Cortex of kidney (tissue), 1 donor: ENCODE results near the gene EGFLAM.
"Not testable (repeated sequence)": the region's sequence is repeated elsewhere in the genome, so short reads cannot be mapped to it uniquely, and the experiment has no call there.

Source experiments
- DNase-seq: peaks from one replicate; lab custom pipeline; 2025; lab: John Stamatoyannopoulos, UW

Gene EGFLAM

GRCh38 chr5:38376404-38376803, 118.0 kb downstream of the EGFLAM start:
- no peak for DNase-seq

GRCh38 chr5:38378579-38378978, 120.2 kb downstream of the EGFLAM start:
- DNase-seq = no peak

GRCh38 chr5:38379350-38379937, 121.1 kb downstream of the EGFLAM start:
- DNase-seq = no peak

- no peak for DNase-seq
Observed at GRCh38 chr5:38380537-38380936, 122.2 kb downstream of the EGFLAM start.

GRCh38 chr5:38381361-38381760, 123.0 kb downstream of the EGFLAM start:
- no peak for DNase-seq

GRCh38 chr5:38382898-38383297, 124.5 kb downstream of the EGFLAM start:
- DNase-seq = no peak

GRCh38 chr5:38383701-38384100, 125.3 kb downstream of the EGFLAM start:
- no peak for DNase-seq

GRCh38 chr5:38384396-38384795, 126.0 kb downstream of the EGFLAM start:
- DNase-seq = no peak

- no peak for DNase-seq
Observed at GRCh38 chr5:38387161-38387560, 128.8 kb downstream of the EGFLAM start.

GRCh38 chr5:38393636-38394035, 135.3 kb downstream of the EGFLAM start:
- no peak for DNase-seq

- no peak for DNase-seq
Observed at GRCh38 chr5:38396766-38397165, 138.4 kb downstream of the EGFLAM start.

GRCh38 chr5:38400365-38400764, 142.0 kb downstream of the EGFLAM start:
- DNase-seq = no peak

GRCh38 chr5:38401145-38401544, 142.8 kb downstream of the EGFLAM start:
- DNase-seq = no peak

GRCh38 chr5:38403406-38403805, 145.0 kb downstream of the EGFLAM start:
- no peak for DNase-seq

- DNase-seq = no peak
Observed at GRCh38 chr5:38403877-38404635, 145.7 kb downstream of the EGFLAM start.

- DNase-seq = no peak
Observed at GRCh38 chr5:38404667-38405276, 146.4 kb downstream of the EGFLAM start.

GRCh38 chr5:38408446-38409198, 150.3 kb downstream of the EGFLAM start:
- no peak for DNase-seq

GRCh38 chr5:38410304-38410990, 152.1 kb downstream of the EGFLAM start:
- no peak for DNase-seq

GRCh38 chr5:38413696-38414095, 155.3 kb downstream of the EGFLAM start:
- no peak for DNase-seq

GRCh38 chr5:38414348-38414747, 156.0 kb downstream of the EGFLAM start:
- no peak for DNase-seq

GRCh38 chr5:38415772-38416171, 157.4 kb downstream of the EGFLAM start:
- not testable (repeated sequence) for DNase-seq

GRCh38 chr5:38417658-38418017, 159.3 kb downstream of the EGFLAM start:
- no peak for DNase-seq
